NAMALWA (cell line): ENCODE results near the gene SDHAF1.
"Not testable (repeated sequence)": the region's sequence is repeated elsewhere in the genome, so short reads cannot be mapped to it uniquely, and the experiment has no call there.

Experiments used
- DNase-seq: peaks from one replicate; pipeline ENCODE4 v3.0.0-alpha.2; 2015; ENCODE audit warnings: low spot score

SDHAF1 gene

GRCh38 chr19:36019061-36019670 is 24.2 kb downstream of the SDHAF1 start:
- DNase-seq, result no peak

- DNase-seq, result no peak
These were observed 28.4 kb downstream of the SDHAF1 start for GRCh38 chr19:36023432-36023831.

GRCh38 chr19:36025541-36025940 is 30.6 kb downstream of the SDHAF1 start:
- no peak for DNase-seq

- no peak for DNase-seq
These were observed 31.3 kb downstream of the SDHAF1 start for GRCh38 chr19:36026091-36026876.

GRCh38 chr19:36027696-36028095 is 32.7 kb downstream of the SDHAF1 start:
- no peak for DNase-seq

- no peak for DNase-seq
These were observed 33.5 kb downstream of the SDHAF1 start for GRCh38 chr19:36028313-36029041.

GRCh38 chr19:36030264-36031148 is 35.5 kb downstream of the SDHAF1 start:
- DNase-seq, result no peak

GRCh38 chr19:36031308-36031707 is 36.3 kb downstream of the SDHAF1 start:
- DNase-seq, result no peak

- no peak for DNase-seq
These were observed 37.5 kb downstream of the SDHAF1 start, which contains the start of gene CLIP3 for GRCh38 chr19:36032251-36033104. Gene CLIP3 (minus strand): TSS chr19:36032873. CDS start chr19:36032357, 516 bp downstream.

GRCh38 chr19:36040495-36040894 is 45.5 kb downstream of the SDHAF1 start:
- no peak for DNase-seq

- DNase-seq, result not testable (repeated sequence)
These were observed 46.1 kb downstream of the SDHAF1 start for GRCh38 chr19:36041092-36041491.

GRCh38 chr19:36041831-36042230 is 46.8 kb downstream of the SDHAF1 start:
- DNase-seq, result no peak

GRCh38 chr19:36043952-36044351 is 49.0 kb downstream of the SDHAF1 start:
- DNase-seq, result no peak
